Activated CD8-positive, alpha-beta memory T cell treated with anti-CD3 and anti-CD28 coated beads for 24 hours (primary cell): Measurements from ENCODE around the gene SERINC3.
A peak's percentile ranks its signal among the peaks of the same experiment; 100 is the strongest.
"Not testable (repeated sequence)": the region's sequence is repeated elsewhere in the genome, so short reads cannot be mapped to it uniquely, and the experiment has no call there.

Experiments used
- DNase-seq: peaks from one replicate; pipeline ENCODE4 v3.0.0-alpha.2; 2020

The SERINC3 gene

DNA sequence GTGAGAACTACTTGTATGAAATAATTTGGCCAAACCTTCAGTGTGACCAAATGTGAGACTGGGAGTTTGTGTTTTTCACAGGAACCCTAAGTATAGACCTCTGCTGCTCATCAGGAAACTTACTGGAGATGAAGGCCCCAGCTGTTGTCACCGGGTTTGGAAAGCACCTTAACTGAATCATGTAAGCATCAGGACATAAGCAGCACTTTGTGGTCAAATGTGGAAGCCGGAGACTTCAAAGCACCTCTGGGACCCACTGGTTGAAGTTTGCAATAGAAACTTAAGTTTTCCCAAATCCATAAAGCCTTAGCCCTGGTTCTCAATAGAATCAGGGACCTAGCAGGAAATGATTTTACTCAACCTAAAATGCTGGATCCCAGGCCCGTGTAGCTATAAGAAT, 31.9 kb downstream of the SERINC3 start:
- no peak for DNase-seq

DNA sequence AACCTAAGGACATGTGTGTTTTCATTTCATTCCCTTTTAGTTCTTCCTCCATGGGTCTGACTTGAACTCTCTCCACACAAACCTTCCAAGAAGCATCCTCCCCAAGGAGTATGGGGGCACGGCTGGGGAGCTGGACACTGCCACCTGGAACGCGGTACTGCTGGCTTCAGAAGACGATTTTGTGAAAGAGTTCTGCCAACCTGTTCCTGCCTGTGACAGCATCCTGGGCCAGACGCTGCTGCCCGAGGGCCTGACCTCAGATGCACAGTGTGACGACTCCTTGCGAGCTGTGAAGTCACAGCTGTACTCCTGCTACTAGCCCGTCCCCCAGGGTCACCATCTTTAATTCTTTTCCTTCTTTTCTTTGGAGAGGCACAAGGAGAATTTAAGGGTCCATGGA, 32.6 kb downstream of the SERINC3 start:
- no peak for DNase-seq

GRCh38 chr20:44488551-44488950, 33.3 kb downstream of the SERINC3 start:
- no peak for DNase-seq

DNA sequence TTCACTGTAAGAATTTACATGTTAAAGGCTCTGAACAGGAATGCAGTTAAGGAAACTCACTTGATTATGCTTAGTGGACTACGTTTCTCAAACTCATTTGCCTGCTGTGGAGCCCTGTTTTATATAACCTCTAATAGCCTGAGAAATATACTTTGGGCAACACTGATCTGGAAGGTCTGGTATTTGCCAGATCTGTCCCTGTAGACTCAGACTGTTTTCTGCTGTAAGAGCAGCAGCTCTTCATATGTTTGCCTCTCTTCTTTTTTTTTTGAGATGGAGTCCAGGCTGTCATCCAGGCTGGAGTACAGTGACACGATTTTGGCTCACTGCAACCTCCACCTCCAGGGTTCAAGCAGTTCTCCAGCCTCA, 36.1 kb downstream of the SERINC3 start:
- DNase-seq, result no peak

GRCh38 chr20:44485078-44485829, 36.6 kb downstream of the SERINC3 start:
- no peak for DNase-seq

- no peak for DNase-seq
These were observed 38.8 kb downstream of the SERINC3 start for GRCh38 chr20:44483112-44483511.

GRCh38 chr20:44481719-44482416, 40.0 kb downstream of the SERINC3 start:
- no peak for DNase-seq

DNA sequence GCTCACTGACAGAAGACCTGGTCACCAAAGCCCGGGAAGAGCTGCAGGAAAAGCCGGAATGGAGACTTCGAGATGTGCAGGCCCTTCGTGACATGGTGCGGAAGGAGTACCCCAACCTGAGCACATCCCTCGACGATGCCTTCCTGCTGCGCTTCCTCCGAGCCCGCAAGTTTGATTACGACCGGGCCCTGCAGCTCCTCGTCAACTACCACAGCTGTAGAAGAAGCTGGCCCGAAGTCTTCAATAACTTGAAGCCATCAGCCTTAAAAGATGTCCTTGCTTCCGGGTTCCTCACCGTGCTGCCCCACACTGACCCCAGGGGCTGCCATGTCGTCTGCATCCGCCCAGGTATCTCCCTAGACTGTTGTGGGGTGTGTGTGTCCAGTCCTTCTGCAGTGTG, 41.8 kb downstream of the SERINC3 start:
- no peak for DNase-seq

DNA sequence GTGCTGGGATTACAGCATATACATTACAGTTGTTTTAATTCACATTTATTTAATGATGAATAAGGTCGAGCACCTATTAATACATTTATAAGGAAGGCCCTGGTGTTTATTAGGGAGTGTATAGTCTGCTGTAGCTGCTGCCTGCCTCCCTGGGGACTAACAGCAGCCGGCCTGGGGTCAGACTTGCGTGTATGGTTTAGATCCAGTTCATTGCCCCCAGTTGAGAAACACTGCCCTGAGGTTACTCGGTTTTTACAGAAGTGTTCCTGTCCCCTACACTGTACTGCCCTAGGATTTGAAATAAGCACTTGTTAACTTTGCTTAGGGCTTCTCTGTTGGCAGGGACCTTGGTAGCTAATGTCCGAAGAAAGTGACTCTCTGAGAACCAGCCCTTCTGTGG, 42.2 kb downstream of the SERINC3 start:
- DNase-seq, result no peak

DNA sequence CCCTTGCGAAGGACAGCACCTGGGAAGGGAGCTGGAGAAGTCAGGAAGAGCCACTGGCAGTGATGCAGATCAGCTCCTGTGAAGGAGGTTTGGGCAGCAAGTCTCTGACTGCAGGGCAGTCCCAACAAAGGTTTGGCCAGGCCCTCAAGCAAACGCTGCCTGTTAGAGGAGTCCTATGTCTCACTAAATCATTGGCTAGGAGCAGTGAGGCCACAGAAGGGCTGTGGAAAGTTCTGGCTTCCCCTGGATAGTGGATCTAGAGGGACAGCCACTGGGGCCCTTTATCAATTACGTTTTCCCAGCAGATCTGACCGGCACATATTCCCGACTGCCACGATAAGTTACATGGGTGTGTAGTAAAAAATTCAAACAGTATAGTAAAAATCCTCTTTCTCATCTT, 43.7 kb downstream of the SERINC3 start:
- no peak for DNase-seq

DNA sequence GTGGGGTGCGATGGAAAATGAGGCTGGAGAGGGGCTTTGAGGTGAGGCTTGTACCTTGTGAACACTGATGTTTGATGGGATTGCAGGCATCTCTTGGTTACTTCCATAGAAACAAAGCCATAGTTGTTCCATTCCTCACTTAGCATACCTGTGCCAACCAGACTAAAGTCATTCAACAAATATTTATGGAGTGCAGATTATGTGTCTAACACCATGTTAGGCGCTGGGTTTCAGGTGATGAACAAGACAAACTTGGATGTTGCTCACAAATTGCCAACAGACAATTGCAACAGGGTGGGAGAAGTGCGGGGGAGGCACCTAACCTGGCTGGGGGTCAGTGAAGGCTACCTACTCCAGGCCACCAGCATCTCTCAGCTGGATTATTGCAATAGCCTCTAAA, 44.7 kb downstream of the SERINC3 start:
- DNase-seq, result no peak

GRCh38 chr20:44475694-44476560, 45.9 kb downstream of the SERINC3 start, which contains the start of gene TTPAL:
TTPAL (plus strand) TSS chr20:44475874; CDS start chr20:44480000, 4,126 bp downstream.
- peak; percentile 97 for DNase-seq

- no peak for DNase-seq
These were observed 46.5 kb downstream of the SERINC3 start for GRCh38 chr20:44475372-44475693.

DNA sequence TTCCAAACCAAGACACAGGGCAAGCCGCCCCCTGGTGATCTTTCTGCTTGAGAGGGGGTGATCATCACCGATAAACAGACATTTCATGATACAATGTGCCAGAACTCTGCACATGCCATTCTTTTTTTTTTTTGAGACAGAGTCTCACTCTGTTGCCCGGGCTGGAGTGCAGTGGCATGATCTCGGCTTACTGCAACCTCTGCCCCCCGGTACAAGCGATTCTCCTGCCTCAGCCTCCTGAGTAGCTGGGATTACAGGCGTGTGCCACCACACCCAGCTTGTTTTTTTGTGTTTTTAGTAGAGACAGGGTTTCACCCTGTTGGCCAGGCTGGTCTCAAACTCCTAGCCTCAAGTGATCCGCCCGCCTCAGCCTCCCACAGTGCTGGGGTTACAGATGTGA, 49.6 kb downstream of the SERINC3 start:
- DNase-seq, result not testable (repeated sequence)

DNA sequence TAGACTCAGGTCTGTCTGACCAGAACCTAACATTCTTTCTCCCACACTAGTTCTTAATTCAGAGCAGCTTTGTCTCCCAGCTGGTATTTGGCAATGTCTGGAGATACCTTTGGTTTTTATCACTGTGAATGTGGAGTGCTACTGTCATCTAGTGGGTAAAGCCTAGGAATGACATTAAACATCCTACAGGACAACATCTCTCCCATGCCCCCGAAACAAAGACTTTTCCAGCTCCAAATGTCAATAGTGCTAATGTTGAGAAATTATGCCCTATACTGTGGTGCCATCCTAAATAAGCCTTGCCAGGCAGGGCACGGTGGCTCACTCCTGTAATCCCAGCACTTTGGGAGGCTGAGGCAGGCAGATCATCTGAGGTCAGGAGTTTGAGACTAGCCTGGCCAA, 50.4 kb downstream of the SERINC3 start:
- DNase-seq, result no peak

DNA sequence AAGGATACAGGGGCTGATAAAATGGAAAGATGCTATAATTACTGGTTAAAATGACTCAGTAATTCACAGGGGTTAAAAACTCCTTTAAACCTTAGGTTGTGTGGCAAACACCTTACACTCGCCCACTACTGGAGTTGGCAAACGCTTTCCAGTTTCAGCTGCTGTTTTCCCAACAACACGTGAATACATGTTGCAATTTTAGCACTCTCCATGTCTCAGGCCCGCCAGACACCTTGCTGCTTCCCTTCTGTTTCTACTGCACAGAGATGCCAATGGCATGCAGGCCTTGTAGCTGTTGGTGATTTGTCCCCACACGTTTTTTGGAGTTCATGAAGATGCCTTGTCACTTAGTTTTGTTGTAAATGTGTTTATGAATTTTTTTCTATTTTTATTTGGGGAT, 51.5 kb downstream of the SERINC3 start:
- DNase-seq, result no peak

DNA sequence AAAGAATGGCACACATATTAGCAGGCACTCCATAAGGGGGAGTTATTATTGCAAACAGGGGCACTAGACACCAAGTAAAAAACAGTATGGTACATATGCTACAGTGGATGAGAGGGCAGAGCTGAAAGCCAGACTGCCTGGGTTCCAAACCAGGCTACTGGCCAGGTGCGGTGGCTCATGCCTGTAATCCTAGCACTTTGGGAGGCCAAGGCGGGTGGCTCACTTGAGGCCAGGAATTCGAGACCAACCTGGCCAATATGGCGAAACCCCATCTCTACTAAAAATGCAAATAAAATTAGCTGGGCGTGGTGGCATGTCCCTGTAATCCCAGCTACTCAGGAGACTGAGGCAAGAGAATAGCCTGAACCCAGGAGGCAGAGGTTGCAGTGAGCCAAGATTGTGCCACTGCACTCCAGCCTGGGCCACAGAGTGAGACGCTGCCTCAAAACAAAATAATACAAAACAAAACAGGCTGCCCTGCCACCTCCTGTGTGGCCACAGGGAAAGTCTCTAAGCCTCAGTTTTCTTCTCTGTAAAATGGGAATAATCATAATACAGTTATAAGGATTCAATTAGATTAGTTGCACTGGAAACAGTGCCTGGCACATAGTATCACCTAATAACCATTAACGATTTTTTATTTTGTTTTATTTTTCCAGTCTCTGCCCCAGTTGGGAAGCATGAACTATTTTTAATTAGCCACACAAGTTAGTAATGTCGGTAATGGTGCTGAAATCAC, 53.7 kb downstream of the SERINC3 start:
- DNase-seq, result no peak

DNA sequence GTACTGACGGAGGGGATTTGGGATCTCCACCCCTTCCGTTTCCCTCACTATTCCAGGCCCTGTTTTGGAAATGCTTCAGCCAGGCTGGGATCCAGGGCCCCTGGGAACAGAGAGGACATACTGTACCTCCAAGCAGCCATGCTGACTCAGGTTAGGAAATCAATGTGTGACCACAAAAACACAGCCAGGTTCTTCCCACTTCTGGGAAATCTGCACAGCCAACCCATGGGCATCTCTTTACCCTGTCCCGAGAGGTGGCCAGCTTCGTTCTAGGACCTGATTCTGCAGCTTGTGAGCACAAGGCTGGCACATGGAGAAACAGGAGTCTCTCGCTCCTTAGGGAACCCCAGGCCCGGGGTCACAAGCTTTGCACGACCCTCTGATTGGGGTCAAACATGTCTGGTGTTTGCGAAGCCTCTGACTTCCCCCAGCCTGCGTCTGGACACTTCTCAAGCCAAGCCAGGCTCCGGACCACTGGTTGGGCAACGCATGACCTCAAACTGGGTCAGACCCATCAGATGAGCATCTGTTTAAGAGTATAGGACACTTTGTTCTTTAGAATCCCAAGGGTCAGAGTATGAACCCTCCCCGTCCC, 54.5 kb downstream of the SERINC3 start:
- no peak for DNase-seq

DNA sequence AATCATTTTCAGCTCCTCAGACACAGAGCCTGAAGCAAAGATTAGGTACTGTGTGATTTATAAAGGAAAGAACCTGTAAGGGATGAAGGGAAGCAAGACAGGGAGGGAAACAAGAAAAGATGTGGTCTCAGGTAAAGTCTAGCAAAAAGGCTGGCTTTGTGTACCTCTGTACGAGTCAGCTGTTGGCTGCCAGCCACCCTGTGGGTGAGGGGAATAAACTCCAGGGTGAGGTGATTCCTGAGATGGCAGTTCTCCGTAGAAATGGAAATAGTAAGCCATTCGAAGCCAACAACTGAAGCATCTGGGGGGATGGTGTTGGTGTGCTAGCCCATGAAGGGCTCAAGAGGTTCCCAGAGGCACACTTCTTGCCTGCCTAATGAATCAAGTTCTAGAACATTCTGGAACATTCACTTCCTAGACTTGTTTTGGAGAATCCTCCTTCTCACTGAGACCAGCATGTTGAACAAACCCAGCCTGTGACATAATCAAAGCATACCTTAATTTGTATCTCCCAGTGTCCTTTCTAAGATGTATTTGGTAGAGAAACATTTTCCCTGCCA, 56.8 kb downstream of the SERINC3 start:
- no peak for DNase-seq

DNA sequence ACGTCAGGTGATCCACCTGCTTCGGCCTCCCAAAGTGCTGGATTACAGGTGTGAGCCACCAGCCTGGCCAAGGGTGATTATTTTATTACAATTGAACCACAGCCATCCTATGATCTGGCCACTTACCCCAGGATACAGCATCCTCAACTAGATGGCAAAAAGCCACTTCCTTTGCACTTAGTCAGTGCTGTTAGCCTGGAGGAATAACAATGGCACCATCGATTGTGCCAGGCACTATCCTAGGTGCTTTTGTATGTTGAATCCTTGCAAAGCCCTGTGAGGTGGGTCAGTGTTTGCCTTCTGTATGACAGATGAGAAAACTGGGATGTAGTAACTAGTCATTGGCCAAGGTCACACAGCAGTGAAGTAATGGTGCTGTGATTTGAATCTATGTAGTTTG, 57.4 kb downstream of the SERINC3 start:
- no peak for DNase-seq

- no peak for DNase-seq
These were observed 58.4 kb downstream of the SERINC3 start for GRCh38 chr20:44463466-44463865.

- DNase-seq, result no peak
These were observed 60.1 kb downstream of the SERINC3 start for GRCh38 chr20:44461803-44462174.
